CD4-positive, alpha-beta memory T cell (primary cell): ENCODE results near the gene KIAA0586. TPM values are rescaled to one million over a fixed set of nuclear protein-coding genes. Genes with fewer than 3 reads are reported as not detected.
A peak's percentile ranks its signal among the peaks of the same experiment; 100 is the strongest.
"Not testable (repeated sequence)": the region's sequence is repeated elsewhere in the genome, so short reads cannot be mapped to it uniquely, and the experiment has no call there.

Experiments
- CTCF ChIA-PET: fragments of 350-600 bp; sonication (Branson Sonifier 250); formaldehyde crosslinking; loops from one replicate; lab custom pipeline; 2021; ENCODE audit warnings: inconsistent platforms; ENCODE audit not compliant: partially characterized antibody; lab: Charles Lee
- POLR2A ChIA-PET: fragments of 350-600 bp; sonication (Branson Sonifier 250); formaldehyde crosslinking; loops from one replicate; lab custom pipeline; 2021; ENCODE audit not compliant: partially characterized antibody; lab: Charles Lee
- DNase-seq, 5 donors: peaks; one replicate each; pipeline versions ENCODE4 v3.0.0 to v3.0.0-alpha.2; 2020 to 2022; ENCODE audit warnings: mixed read lengths in 1 of 5
- H3K27ac ChIP-seq: one replicate; pipeline ENCODE4 v1.7.0; 2013; ENCODE audit warnings: low read depth, low read length
- H3K27me3 ChIP-seq: 2 replicates; pipeline ENCODE4 v1.7.0; 2013; ENCODE audit warnings: mild to moderate bottlenecking, low read length, moderate library complexity; ENCODE audit not compliant: insufficient read depth
- H3K36me3 ChIP-seq: 2 replicates; pipeline ENCODE4 v1.7.0; 2013; ENCODE audit warnings: mild to moderate bottlenecking, low read length, moderate library complexity; ENCODE audit not compliant: insufficient read depth
- H3K4me1 ChIP-seq: 2 replicates; pipeline ENCODE4 v1.7.0; 2013; ENCODE audit warnings: mild to moderate bottlenecking, low read length, moderate library complexity; ENCODE audit not compliant: insufficient read depth
- H3K4me3 ChIP-seq, 2 donors: one replicate each; pipeline ENCODE4 v1.7.0; 2013; ENCODE audit warnings: low read length in 2 of 2, mild to moderate bottlenecking in 1 of 2
- H3K9me3 ChIP-seq, 2 donors: one replicate each; pipeline ENCODE4 v1.7.0; 2013; ENCODE audit warnings: low read length in 2 of 2, control low read depth in 1 of 2; ENCODE audit not compliant: control insufficient read depth in 1 of 2
- H3K27ac Mint-ChIP-seq, 7 donors: one replicate each; pipeline ENCODE4 v1.8.0; 2020 to 2021; ENCODE audit warnings: mixed read lengths in 7 of 7, mild to moderate bottlenecking in 6 of 7, inconsistent platforms in 3 of 7, moderate library complexity in 3 of 7
- H3K27me3 Mint-ChIP-seq, 2 donors: one replicate each; pipeline ENCODE4 v1.8.0; 2020 to 2021; ENCODE audit warnings: mixed read lengths in 2 of 2
- H3K36me3 Mint-ChIP-seq, 2 donors: one replicate each; pipeline ENCODE4 v1.8.0; 2020 to 2021; ENCODE audit warnings: mixed read lengths in 2 of 2, inconsistent platforms in 1 of 2, mild to moderate bottlenecking in 1 of 2
- H3K4me1 Mint-ChIP-seq, 4 donors: one replicate each; pipeline ENCODE4 v1.8.0; 2020 to 2021; ENCODE audit warnings: mixed read lengths in 4 of 4, mild to moderate bottlenecking in 1 of 4
- H3K4me3 Mint-ChIP-seq, 8 donors: one replicate each; pipeline ENCODE4 v1.8.0; 2020 to 2021; ENCODE audit warnings: mixed read lengths in 8 of 8, mild to moderate bottlenecking in 7 of 8, moderate library complexity in 6 of 8, inconsistent platforms in 3 of 8
- H3K9me3 Mint-ChIP-seq, 8 donors: one replicate each; pipeline ENCODE4 v1.8.0; 2020 to 2021; ENCODE audit warnings: mixed read lengths in 8 of 8, mild to moderate bottlenecking in 5 of 8, inconsistent platforms in 3 of 8, moderate library complexity in 1 of 8
- intact Hi-C: fragments of 100-400 bp; cut with micrococcal nuclease; formaldehyde crosslinking; loops from one replicate; pipeline ENCODE4 v1.15.1; 2023
- polyA plus RNA-seq, 2 donors: library from polyadenylated mRNA; unstranded; fragments of 300-500 nt; fragmentation: Illumina TruSeq; gene quantifications; one replicate each; pipeline ENCODE4 v1.2.3, GENCODE V29; 2021
- total RNA-seq, 2 experiments: library from RNA; stranded (reverse); gene quantifications; one replicate each; pipeline ENCODE4 v1.2.3, GENCODE V29; 2021

The KIAA0586 gene
- total and polyA plus RNA-seq, 4 experiments from 2014 or later: 13.7 to 48.2 (median 34.0) TPM

GRCh38 chr14:58398895-58399294 is 28.6 kb upstream of the KIAA0586 start:
- intact Hi-C loops: no loop called here
- Mint-ChIP-seq H3K4me1 (peaks cover 7 to 21% (median 11%) of the 10 kb centered on the region in 4 donors), H3K27ac (no peak overlapping the region), H3K9me3 (no peaks in the 10 kb centered on the region), H3K4me3 (no peak overlapping the region), H3K27me3 (no peaks in the 10 kb centered on the region), H3K36me3 (peaks cover 0 to 2% of the 10 kb centered on the region in 2 donors)
- CTCF ChIA-PET: no interaction called here
- Histone ChIP-seq H3K4me1 (peaks cover 12% of the 10 kb centered on the region), H3K9me3 (no peaks in the 10 kb centered on the region), H3K27me3 (no peaks in the 10 kb centered on the region), H3K36me3 (no peaks in the 10 kb centered on the region), H3K27ac (no peak overlapping the region), H3K4me3 (no peak overlapping the region)
- no peak for DNase-seq
- POLR2A ChIA-PET: no interaction called here

GRCh38 chr14:58401587-58401986 is 25.9 kb upstream of the KIAA0586 start:
- Histone ChIP-seq H3K36me3 (no peaks in the 10 kb centered on the region), H3K27ac (no peak overlapping the region), H3K4me1 (peaks cover 2% of the 10 kb centered on the region), H3K9me3 (no peaks in the 10 kb centered on the region), H3K27me3 (no peaks in the 10 kb centered on the region), H3K4me3 (no peak overlapping the region)
- H3K9me3 Mint-ChIP-seq: no peaks in the 10 kb centered on the region
- no peaks in the 10 kb centered on the region for H3K27me3 Mint-ChIP-seq
- no peak overlapping the region for H3K4me3 Mint-ChIP-seq
- no peak for DNase-seq
- POLR2A ChIA-PET: no interaction called here
- intact Hi-C loops: loop anchor here (1.0 kb wide), 1 partner anchor 293 kb away; no protein-coding TSS in a partner anchor
- peaks cover 0 to 11% (median 2%) of the 10 kb centered on the region in 4 donors for H3K4me1 Mint-ChIP-seq
- no peak overlapping the region for H3K27ac Mint-ChIP-seq
- no peaks in the 10 kb centered on the region for H3K36me3 Mint-ChIP-seq
- CTCF ChIA-PET: interaction anchor here (1.3 kb wide), 1 partner anchor 291 kb away, joined by 5 read pairs; no protein-coding TSS in a partner anchor

GRCh38 chr14:58408681-58409215 is 18.8 kb upstream of the KIAA0586 start:
- POLR2A ChIA-PET: no interaction called here
- CTCF ChIA-PET: interaction anchor here (0.9 to 2.4 kb wide), 2 partner anchors 11 to 13 kb away, joined by 3 to 11 read pairs; partner anchors contain the start of gene TOMM20L

GRCh38 chr14:58414845-58415244 is 12.7 kb upstream of the KIAA0586 start:
- Mint-ChIP-seq H3K4me3 (no peak overlapping the region), H3K4me1 (peaks cover 10 to 16% (median 13%) of the 10 kb centered on the region in 4 donors), H3K9me3 (no peaks in the 10 kb centered on the region), H3K36me3 (peaks cover 36 to 51% of the 10 kb centered on the region in 2 donors), H3K27ac (no peak overlapping the region), H3K27me3 (no peaks in the 10 kb centered on the region)
- Histone ChIP-seq H3K4me3 (no peak overlapping the region), H3K36me3 (peaks cover 14% of the 10 kb centered on the region), H3K27ac (no peak overlapping the region), H3K9me3 (no peaks in the 10 kb centered on the region), H3K27me3 (no peaks in the 10 kb centered on the region), H3K4me1 (no peaks in the 10 kb centered on the region)
- no peak for DNase-seq
- ChIA-PET POLR2A (no interaction called here), CTCF (no interaction called here)
- intact Hi-C loops: no loop called here

More at GRCh38 chr14:58408681-58409215, 18.8 kb upstream of the KIAA0586 start:
- H3K27me3 Mint-ChIP-seq: no peaks in the 10 kb centered on the region
- no peak for DNase-seq
- Histone ChIP-seq H3K27me3 (no peaks in the 10 kb centered on the region), H3K4me3 (no peak overlapping the region), H3K4me1 (no peaks in the 10 kb centered on the region), H3K36me3 (peaks cover 18% of the 10 kb centered on the region), H3K9me3 (no peaks in the 10 kb centered on the region), H3K27ac (no peak overlapping the region)
- H3K4me3 Mint-ChIP-seq: no peak overlapping the region
- no peaks in the 10 kb centered on the region for H3K9me3 Mint-ChIP-seq
- peaks cover 17 to 35% of the 10 kb centered on the region in 2 donors for H3K36me3 Mint-ChIP-seq
- no peaks in the 10 kb centered on the region for H3K4me1 Mint-ChIP-seq
- intact Hi-C loops: no loop called here
- no peak overlapping the region for H3K27ac Mint-ChIP-seq

- Histone ChIP-seq H3K27me3 (no peaks in the 10 kb centered on the region), H3K4me1 (no peaks in the 10 kb centered on the region), H3K27ac (no peak overlapping the region), H3K36me3 (peaks cover 5% of the 10 kb centered on the region), H3K4me3 (no peak overlapping the region), H3K9me3 (no peaks in the 10 kb centered on the region)
- no peak for DNase-seq
- ChIA-PET CTCF (no interaction called here), POLR2A (no interaction called here)
- Mint-ChIP-seq H3K27me3 (no peaks in the 10 kb centered on the region), H3K27ac (peak overlapping the region in 1 of 7 donors; percentile 54), H3K36me3 (peaks cover 36 to 48% of the 10 kb centered on the region in 2 donors), H3K4me1 (peaks cover 10 to 16% (median 13%) of the 10 kb centered on the region in 4 donors), H3K9me3 (no peaks in the 10 kb centered on the region), H3K4me3 (no peak overlapping the region)
- intact Hi-C loops: no loop called here
Measured at GRCh38 chr14:58415636-58416547, 11.6 kb upstream of the KIAA0586 start.

- H3K36me3 ChIP-seq, POLR2A ChIA-PET, intact Hi-C loops, H3K4me3 Mint-ChIP-seq, H3K9me3 ChIP-seq, H3K4me3 ChIP-seq, H3K27me3 Mint-ChIP-seq, H3K27ac Mint-ChIP-seq, H3K27me3 ChIP-seq, H3K27ac ChIP-seq, DNase-seq, H3K9me3 Mint-ChIP-seq, H3K4me1 ChIP-seq: not testable (repeated sequence)
- CTCF ChIA-PET: interaction anchor here (1.4 kb wide), 1 partner anchor 10 kb away, joined by 3 read pairs; no protein-coding TSS in a partner anchor
- peaks cover 10 to 16% (median 13%) of the 10 kb centered on the region in 4 donors for H3K4me1 Mint-ChIP-seq
- H3K36me3 Mint-ChIP-seq: peaks cover 37 to 46% of the 10 kb centered on the region in 2 donors
Measured at GRCh38 chr14:58416934-58417333, 10.6 kb upstream of the KIAA0586 start.
